Tibial nerve (tissue), 4 donors: ENCODE measurements around the gene SYK. TPM values are rescaled to one million over a fixed set of nuclear protein-coding genes. Genes with fewer than 3 reads are reported as not detected.
"Not testable (repeated sequence)": the region's sequence is repeated elsewhere in the genome, so short reads cannot be mapped to it uniquely, and the experiment has no call there.

ENCODE experiments used
- DNase-seq, 2 donors: peaks; one replicate each; pipeline ENCODE4 v3.0.0-alpha.2; 2019; ENCODE audit warnings: low spot score in 2 of 2
- H3K27ac ChIP-seq, 4 donors: fragments of 200-600 bp; sonication (generic) in 3 of 4; one replicate each; pipeline ENCODE4 v1.5.1; 2017 to 2019; ENCODE audit warnings: mild to moderate bottlenecking in 1 of 4
- H3K27me3 ChIP-seq, 2 donors: fragments of 200-600 bp; sonication (generic) in 1 of 2; one replicate each; pipeline versions ENCODE4 v1.5.1 to v1.6.0; 2017 to 2019
- H3K36me3 ChIP-seq, 3 donors: fragments of 200-600 bp; sonication (generic); one replicate each; pipeline ENCODE4 v1.5.1; 2018 to 2019
- H3K4me1 ChIP-seq, 4 donors: fragments of 200-600 bp; sonication (generic) in 3 of 4; one replicate each; pipeline ENCODE4 v1.5.1; 2017 to 2019
- H3K4me3 ChIP-seq, 4 donors: fragments of 200-600 bp; sonication (generic) in 3 of 4; one replicate each; pipeline ENCODE4 v1.5.1; 2017 to 2019; ENCODE audit warnings: mild to moderate bottlenecking in 1 of 4, moderate library complexity in 1 of 4
- H3K9me3 ChIP-seq, 4 donors: fragments of 200-600 bp; sonication (generic) in 3 of 4; one replicate each; pipeline ENCODE4 v1.5.1; 2017 to 2019
- CTCF ChIP-seq, 5 experiments: fragments of 200-600 bp in 3 of 5; fragments of 450-650 bp in 2 of 5; sonication (generic) in 3 of 5; IDR thresholded peaks; one replicate each; pipeline ENCODE4 v1.5.1; 2016 to 2019; ENCODE audit warnings: antibody characterized with exemption in 5 of 5, mild to moderate bottlenecking in 3 of 5, moderate library complexity in 2 of 5
- EP300 ChIP-seq, 2 donors: sonication (generic); formaldehyde crosslinking; IDR thresholded peaks; one replicate each; pipeline ENCODE4 v1.6.1; 2017; ENCODE audit warnings: antibody characterized with exemption in 2 of 2, mild to moderate bottlenecking in 1 of 2
- POLR2A ChIP-seq, 2 donors: fragments of 450-650 bp; IDR thresholded peaks; one replicate each; pipeline ENCODE4 v1.6.1; 2017; ENCODE audit warnings: antibody characterized with exemption in 2 of 2, mild to moderate bottlenecking in 2 of 2, moderate library complexity in 2 of 2
- WGBS, 2 donors: methylation state at CpG; one replicate each; pipeline ENCODE4 v1.1.5; 2018; 5-methylcytosine and 5-hydroxymethylcytosine counted together
- total RNA-seq, 4 donors: library from RNA; depleted of rRNA; stranded (reverse); fragments of >200 nt; gene quantifications; one replicate each; pipeline ENCODE4 v1.1.0, GENCODE V29; 2016

Gene SYK
- total RNA-seq, 4 donors from 2014 or later, result 8.0 to 20.7 (median 13.2) TPM

- 32 to 33% methylated on average over 13 of the region's 13 CpGs for WGBS, 2 donors
- DNase-seq, result peak in 1 of 2 donors; percentile 44
- H3K27ac ChIP-seq, result peak overlapping the region in 1 of 4 donors; percentile 23
These were observed 13.7 kb downstream of the SYK start for GRCh38 chr9:90815183-90815943.

GRCh38 chr9:90815944-90816357, 14.3 kb downstream of the SYK start:
- TF ChIP-seq EP300 (IDR thresholded peaks at IDR 0.05), result no peak
- no peak for TF ChIP-seq POLR2A (IDR thresholded peaks at IDR 0.05)
- no peak for TF ChIP-seq CTCF (IDR thresholded peaks at IDR 0.05)
- H3K27ac ChIP-seq, result no peak overlapping the region
- 87 to 88% methylated on average over 4 of the region's 4 CpGs for WGBS, 2 donors

More at GRCh38 chr9:90815183-90815943, 13.7 kb downstream of the SYK start:
- Histone ChIP-seq H3K4me1 (peaks cover 0 to 13% (median 2%) of the 10 kb centered on the region in 4 donors), H3K4me3 (no peak overlapping the region), H3K27me3 (no peaks in the 10 kb centered on the region), H3K36me3 (no peaks in the 10 kb centered on the region), H3K9me3 (no peaks in the 10 kb centered on the region)
- TF ChIP-seq CTCF (IDR thresholded peaks at IDR 0.05) (no peak), EP300 (IDR thresholded peaks at IDR 0.05) (no peak), POLR2A (IDR thresholded peaks at IDR 0.05) (no peak)

GRCh38 chr9:90816690-90817089, 15.1 kb downstream of the SYK start:
- H3K9me3 ChIP-seq, result no peaks in the 10 kb centered on the region
- H3K36me3 ChIP-seq, result no peaks in the 10 kb centered on the region
- TF ChIP-seq CTCF (IDR thresholded peaks at IDR 0.05) (no peak), POLR2A (IDR thresholded peaks at IDR 0.05) (no peak), EP300 (IDR thresholded peaks at IDR 0.05) (no peak)
- 94 to 95% methylated on average over 2 of the region's 2 CpGs for WGBS, 2 donors
- no peak for DNase-seq
- H3K4me3 ChIP-seq, result no peak overlapping the region
- H3K27ac ChIP-seq, result no peak overlapping the region
- peaks cover 0 to 13% (median 2%) of the 10 kb centered on the region in 4 donors for H3K4me1 ChIP-seq
- no peaks in the 10 kb centered on the region for H3K27me3 ChIP-seq

More at GRCh38 chr9:90815944-90816357, 14.3 kb downstream of the SYK start:
- Histone ChIP-seq H3K9me3 (no peaks in the 10 kb centered on the region), H3K4me3 (no peak overlapping the region), H3K4me1 (peaks cover 0 to 13% (median 2%) of the 10 kb centered on the region in 4 donors), H3K27me3 (no peaks in the 10 kb centered on the region), H3K36me3 (no peaks in the 10 kb centered on the region)
- no peak for DNase-seq

GRCh38 chr9:90818279-90818678, 16.7 kb downstream of the SYK start:
- WGBS, 2 donors, result 79 to 81% methylated on average over 6 of the region's 6 CpGs
- no peaks in the 10 kb centered on the region for H3K36me3 ChIP-seq

GRCh38 chr9:90820406-90820805, 18.8 kb downstream of the SYK start:
- not testable (repeated sequence) for DNase-seq, H3K36me3 ChIP-seq, H3K27ac ChIP-seq, H3K9me3 ChIP-seq, H3K4me1 ChIP-seq, H3K27me3 ChIP-seq, H3K4me3 ChIP-seq
- 82 to 88% methylated on average over 4 of the region's 4 CpGs for WGBS, 2 donors

More at GRCh38 chr9:90818279-90818678, 16.7 kb downstream of the SYK start:
- no peak for DNase-seq
- H3K27me3 ChIP-seq, result no peaks in the 10 kb centered on the region
- H3K9me3 ChIP-seq, result no peaks in the 10 kb centered on the region
- H3K4me3 ChIP-seq, result no peak overlapping the region
- H3K4me1 ChIP-seq, result peaks cover 0 to 13% (median 2%) of the 10 kb centered on the region in 4 donors
- TF ChIP-seq EP300 (IDR thresholded peaks at IDR 0.05) (no peak), CTCF (IDR thresholded peaks at IDR 0.05) (no peak), POLR2A (IDR thresholded peaks at IDR 0.05) (no peak)
- H3K27ac ChIP-seq, result no peak overlapping the region

- H3K4me3 ChIP-seq, H3K36me3 ChIP-seq, H3K27me3 ChIP-seq, DNase-seq, H3K4me1 ChIP-seq, H3K27ac ChIP-seq, H3K9me3 ChIP-seq: not testable (repeated sequence)
- WGBS, 2 donors, result 73 to 95% methylated on average over 1 of the region's 1 CpG
These were observed 19.6 kb downstream of the SYK start for GRCh38 chr9:90821236-90821635.
